Osteoblast (primary cell): Measurements from ENCODE around the gene NTM. TPM values are rescaled to one million over a fixed set of nuclear protein-coding genes. Genes with fewer than 3 reads are reported as not detected.

ENCODE experiments used
- DNase-seq: peaks from one replicate; pipeline ENCODE4 v3.0.0; 2011; ENCODE audit warnings: low spot score, mixed read lengths; ENCODE audit not compliant: insufficient read length; ENCODE audit errors: missing footprints
- H2AFZ ChIP-seq: 2 replicates; pipeline ENCODE4 v1.6.0; 2011; ENCODE audit warnings: mild to moderate bottlenecking, low read length
- H3K27ac ChIP-seq: 2 replicates; pipeline ENCODE4 v1.5.1; 2011; ENCODE audit warnings: mild to moderate bottlenecking, low read depth, low read length, moderate library complexity
- H3K27me3 ChIP-seq: 2 replicates; pipeline ENCODE4 v1.6.0; 2012; ENCODE audit warnings: mild to moderate bottlenecking, control low read depth, inconsistent platforms, low read length, moderate library complexity; ENCODE audit not compliant: insufficient read depth
- H3K36me3 ChIP-seq: 2 replicates; pipeline ENCODE4 v1.5.1; 2011; ENCODE audit warnings: mild to moderate bottlenecking, low read length, control low read depth, moderate library complexity; ENCODE audit not compliant: insufficient read depth
- H3K4me1 ChIP-seq: 2 replicates; pipeline ENCODE4 v1.5.1; 2011; ENCODE audit warnings: mild to moderate bottlenecking, low read length, control low read depth, moderate library complexity; ENCODE audit not compliant: insufficient read depth
- H3K4me2 ChIP-seq: 2 replicates; pipeline ENCODE4 v1.6.0; 2011; ENCODE audit warnings: mild to moderate bottlenecking, low read length; ENCODE audit not compliant: insufficient read depth
- H3K4me3 ChIP-seq: fragments of 200-600 bp; sonication (generic); 3 replicates; pipeline ENCODE4 v1.5.1; 2012; ENCODE audit warnings: mild to moderate bottlenecking, low read length, inconsistent platforms; ENCODE audit not compliant: insufficient read depth
- H3K79me2 ChIP-seq: 2 replicates; pipeline ENCODE4 v1.6.0; 2012; ENCODE audit warnings: mild to moderate bottlenecking, low read length, control low read depth, inconsistent platforms; ENCODE audit not compliant: insufficient read depth
- H3K9me3 ChIP-seq: 2 replicates; pipeline ENCODE4 v1.5.1; 2011; ENCODE audit warnings: low read depth, low read length, control low read depth
- H4K20me1 ChIP-seq: 2 replicates; pipeline ENCODE4 v1.6.0; 2012; ENCODE audit warnings: mild to moderate bottlenecking, low read length, control low read depth; ENCODE audit not compliant: insufficient read depth
- CTCF ChIP-seq: IDR thresholded peaks from 2 replicates; pipeline ENCODE4 v1.5.1; 2011; ENCODE audit warnings: mild to moderate bottlenecking, low read depth, low read length, moderate library complexity; ENCODE audit errors: extremely low read depth
- total RNA-seq: library from RNA; depleted of rRNA; stranded (reverse); fragments of >200 nt; gene quantifications from 2 replicates; pipeline ENCODE4 v1.2.3, GENCODE V29; 2012

NTM gene
- total RNA-seq, 1 donor: 48.1 TPM

- Histone ChIP-seq H3K27ac (no peak overlapping the region), H3K4me1 (no peaks in the 10 kb centered on the region), H2AFZ (no peak overlapping the region), H3K79me2 (no peaks in the 10 kb centered on the region), H4K20me1 (no peaks in the 10 kb centered on the region), H3K27me3 (peaks cover 10% of the 10 kb centered on the region), H3K9me3 (no peaks in the 10 kb centered on the region), H3K4me3 (no peak overlapping the region), H3K4me2 (no peak overlapping the region), H3K36me3 (no peaks in the 10 kb centered on the region)
- no peak for DNase-seq
- no peak for TF ChIP-seq CTCF
These were observed 731 bp downstream of the NTM start for GRCh38 chr11:131370901-131371790.

GRCh38 chr11:131371791-131372104, 1.3 kb downstream of the NTM start:
- Histone ChIP-seq H3K36me3 (no peaks in the 10 kb centered on the region), H3K4me1 (no peaks in the 10 kb centered on the region), H3K9me3 (no peaks in the 10 kb centered on the region), H3K4me3 (no peak overlapping the region), H2AFZ (no peak overlapping the region), H4K20me1 (no peaks in the 10 kb centered on the region), H3K27ac (no peak overlapping the region), H3K79me2 (no peaks in the 10 kb centered on the region), H3K4me2 (no peak overlapping the region), H3K27me3 (peaks cover 10% of the 10 kb centered on the region)
- TF ChIP-seq CTCF: no peak
- DNase-seq: no peak

GRCh38 chr11:131372234-131372962, 2.0 kb downstream of the NTM start:
- Histone ChIP-seq H3K27ac (no peak overlapping the region), H3K36me3 (no peaks in the 10 kb centered on the region), H3K27me3 (peaks cover 10% of the 10 kb centered on the region), H3K4me2 (no peak overlapping the region), H4K20me1 (no peaks in the 10 kb centered on the region), H2AFZ (no peak overlapping the region), H3K4me3 (no peak overlapping the region), H3K9me3 (no peaks in the 10 kb centered on the region), H3K4me1 (no peaks in the 10 kb centered on the region), H3K79me2 (no peaks in the 10 kb centered on the region)
- DNase-seq: no peak
- TF ChIP-seq CTCF: no peak

GRCh38 chr11:131373095-131373725, 2.8 kb downstream of the NTM start:
- no peak for DNase-seq
- H3K4me1 ChIP-seq: no peaks in the 10 kb centered on the region
- TF ChIP-seq CTCF: no peak
- no peaks in the 10 kb centered on the region for H3K36me3 ChIP-seq
- no peak overlapping the region for H3K27ac ChIP-seq
- no peak overlapping the region for H2AFZ ChIP-seq
- no peaks in the 10 kb centered on the region for H3K79me2 ChIP-seq
- H4K20me1 ChIP-seq: no peaks in the 10 kb centered on the region
- H3K27me3 ChIP-seq: peaks cover 10% of the 10 kb centered on the region
- H3K4me3 ChIP-seq: no peak overlapping the region
- no peak overlapping the region for H3K4me2 ChIP-seq
- H3K9me3 ChIP-seq: no peaks in the 10 kb centered on the region
